ENCODE results near the gene LEMD2.

DNA sequence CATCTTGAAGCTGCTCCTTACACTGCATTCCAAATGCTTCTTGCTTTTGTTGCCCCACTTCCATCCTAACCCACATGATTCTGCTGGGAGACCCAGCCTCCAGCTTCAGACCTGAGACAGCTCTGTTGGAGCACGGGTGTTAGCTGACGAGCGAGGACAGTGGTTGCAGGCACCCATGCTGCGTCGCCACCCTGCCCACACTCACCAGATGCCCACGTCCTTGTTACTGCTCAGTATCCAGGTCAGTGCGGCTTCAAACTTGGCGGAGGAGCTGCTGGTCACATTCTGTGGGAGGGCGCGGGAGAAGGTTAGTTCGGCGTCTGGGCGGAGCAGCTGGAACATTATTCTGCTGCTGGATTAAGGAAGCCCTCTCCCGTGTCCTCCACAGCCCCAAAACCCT is 9.0 kb downstream of the LEMD2 start:
- no peak for TF ChIP-seq POLR2A (IDR thresholded peaks at IDR 0.05; ENCODE audit: low read depth, low read length)
- TF ChIP-seq, protein P1, sequence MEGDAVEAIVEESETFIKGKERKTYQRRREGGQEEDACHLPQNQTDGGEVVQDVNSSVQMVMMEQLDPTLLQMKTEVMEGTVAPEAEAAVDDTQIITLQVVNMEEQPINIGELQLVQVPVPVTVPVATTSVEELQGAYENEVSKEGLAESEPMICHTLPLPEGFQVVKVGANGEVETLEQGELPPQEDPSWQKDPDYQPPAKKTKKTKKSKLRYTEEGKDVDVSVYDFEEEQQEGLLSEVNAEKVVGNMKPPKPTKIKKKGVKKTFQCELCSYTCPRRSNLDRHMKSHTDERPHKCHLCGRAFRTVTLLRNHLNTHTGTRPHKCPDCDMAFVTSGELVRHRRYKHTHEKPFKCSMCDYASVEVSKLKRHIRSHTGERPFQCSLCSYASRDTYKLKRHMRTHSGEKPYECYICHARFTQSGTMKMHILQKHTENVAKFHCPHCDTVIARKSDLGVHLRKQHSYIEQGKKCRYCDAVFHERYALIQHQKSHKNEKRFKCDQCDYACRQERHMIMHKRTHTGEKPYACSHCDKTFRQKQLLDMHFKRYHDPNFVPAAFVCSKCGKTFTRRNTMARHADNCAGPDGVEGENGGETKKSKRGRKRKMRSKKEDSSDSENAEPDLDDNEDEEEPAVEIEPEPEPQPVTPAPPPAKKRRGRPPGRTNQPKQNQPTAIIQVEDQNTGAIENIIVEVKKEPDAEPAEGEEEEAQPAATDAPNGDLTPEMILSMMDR (conservative IDR thresholded peaks at IDR 0.05; ENCODE audit: low read depth, low read length), result no peak
- TF ChIP-seq MXI1 (IDR thresholded peaks at IDR 0.05; ENCODE audit: borderline replicate concordance, low read depth, low read length), result no peak
- TF ChIP-seq RFX5 (IDR thresholded peaks at IDR 0.05; ENCODE audit: low read depth, low read length), result no peak
- no peak for TF ChIP-seq RCOR1 (IDR thresholded peaks at IDR 0.05; ENCODE audit: insufficient replicate concordance, low read length)
